Measurements from ENCODE around the gene GLT8D2.
"Not testable (repeated sequence)": the region's sequence is repeated elsewhere in the genome, so short reads cannot be mapped to it uniquely, and the experiment has no call there.

GLT8D2 gene

DNA sequence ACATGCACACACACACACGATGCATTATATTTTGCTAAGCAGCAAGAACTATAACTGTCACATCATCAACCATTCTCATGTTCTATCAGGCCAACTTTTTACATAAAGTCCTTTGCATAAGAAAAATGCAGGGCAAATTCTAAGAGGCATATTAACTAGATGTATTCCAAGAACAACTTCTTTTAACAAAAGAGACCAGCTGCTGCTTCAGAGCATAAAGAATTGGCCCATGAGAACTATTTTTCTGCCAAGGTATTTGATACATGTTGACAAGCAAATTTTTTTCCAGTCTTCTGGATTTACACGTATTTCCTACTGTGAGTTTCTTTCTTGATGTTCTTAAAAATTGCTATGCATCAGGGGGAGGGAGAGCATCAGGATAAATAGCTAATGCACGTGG lies 27.2 kb downstream of the GLT8D2 start:
- Histone ChIP-seq H3K4me1 (ENCODE audit: low read length) (no peaks in the 10 kb centered on the region), H3K4me2 (ENCODE audit: low read length) (no peak overlapping the region), H3K9me3 (ENCODE audit: insufficient read depth, low read length) (no peaks in the 10 kb centered on the region), H3K27ac (ENCODE audit: low read length) (no peak overlapping the region), H3K79me2 (ENCODE audit: low read length) (no peaks in the 10 kb centered on the region), H3K9ac (ENCODE audit: low read length) (no peak overlapping the region), H4K20me1 (ENCODE audit: insufficient read depth, low read length) (no peaks in the 10 kb centered on the region), H3K36me3 (replicated peaks; ENCODE audit: low read depth, low read length) (no peaks in the 10 kb centered on the region), H3K27me3 (ENCODE audit: low read depth, low read length) (0 out of 2 replicates have a peak, but pooled peaks cover 11% of the 10 kb centered on the region), H3K4me3 (ENCODE audit: low read length) (no peak overlapping the region), H2AFZ (ENCODE audit: low read depth, low read length) (no peak overlapping the region)
- TF ChIP-seq, protein P1, sequence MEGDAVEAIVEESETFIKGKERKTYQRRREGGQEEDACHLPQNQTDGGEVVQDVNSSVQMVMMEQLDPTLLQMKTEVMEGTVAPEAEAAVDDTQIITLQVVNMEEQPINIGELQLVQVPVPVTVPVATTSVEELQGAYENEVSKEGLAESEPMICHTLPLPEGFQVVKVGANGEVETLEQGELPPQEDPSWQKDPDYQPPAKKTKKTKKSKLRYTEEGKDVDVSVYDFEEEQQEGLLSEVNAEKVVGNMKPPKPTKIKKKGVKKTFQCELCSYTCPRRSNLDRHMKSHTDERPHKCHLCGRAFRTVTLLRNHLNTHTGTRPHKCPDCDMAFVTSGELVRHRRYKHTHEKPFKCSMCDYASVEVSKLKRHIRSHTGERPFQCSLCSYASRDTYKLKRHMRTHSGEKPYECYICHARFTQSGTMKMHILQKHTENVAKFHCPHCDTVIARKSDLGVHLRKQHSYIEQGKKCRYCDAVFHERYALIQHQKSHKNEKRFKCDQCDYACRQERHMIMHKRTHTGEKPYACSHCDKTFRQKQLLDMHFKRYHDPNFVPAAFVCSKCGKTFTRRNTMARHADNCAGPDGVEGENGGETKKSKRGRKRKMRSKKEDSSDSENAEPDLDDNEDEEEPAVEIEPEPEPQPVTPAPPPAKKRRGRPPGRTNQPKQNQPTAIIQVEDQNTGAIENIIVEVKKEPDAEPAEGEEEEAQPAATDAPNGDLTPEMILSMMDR (IDR thresholded peaks at IDR 0.05; ENCODE audit: low read depth, low read length): no peak
- no peak for TF ChIP-seq EZH2phosphoT487 (IDR thresholded peaks at IDR 0.05; ENCODE audit: low read depth)

DNA sequence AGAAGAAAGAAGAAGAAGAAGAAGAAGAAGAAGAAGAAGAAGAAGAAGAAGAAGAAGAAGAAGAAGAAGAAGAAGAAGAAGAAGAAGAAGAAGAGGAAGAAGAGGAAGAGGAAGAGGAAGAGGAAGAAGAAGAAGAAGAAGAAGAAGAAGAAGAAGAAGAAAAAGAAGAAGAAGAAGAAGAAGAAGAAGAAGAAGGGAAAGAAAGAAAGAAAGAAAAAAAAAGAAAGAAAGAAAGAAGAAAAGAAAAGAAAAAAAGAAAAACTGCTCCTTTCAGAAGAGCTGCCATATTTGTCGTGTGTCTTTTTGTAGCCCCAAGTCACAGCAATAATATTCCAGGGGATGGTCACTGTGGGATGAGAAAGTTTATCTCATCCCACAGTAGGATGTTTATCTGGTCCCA lies 28.1 kb downstream of the GLT8D2 start:
- not testable (repeated sequence) for H3K27ac ChIP-seq (ENCODE audit: low read length); H3K79me2 ChIP-seq (ENCODE audit: low read length); H3K9me3 ChIP-seq (ENCODE audit: insufficient read depth, low read length); H3K9ac ChIP-seq (ENCODE audit: low read length); H3K36me3 ChIP-seq (replicated peaks; ENCODE audit: low read depth, low read length); H4K20me1 ChIP-seq (ENCODE audit: insufficient read depth, low read length); H3K4me1 ChIP-seq (ENCODE audit: low read length); H3K27me3 ChIP-seq (ENCODE audit: low read depth, low read length); H2AFZ ChIP-seq (ENCODE audit: low read depth, low read length); H3K4me3 ChIP-seq (ENCODE audit: low read length); H3K4me2 ChIP-seq (ENCODE audit: low read length)

DNA sequence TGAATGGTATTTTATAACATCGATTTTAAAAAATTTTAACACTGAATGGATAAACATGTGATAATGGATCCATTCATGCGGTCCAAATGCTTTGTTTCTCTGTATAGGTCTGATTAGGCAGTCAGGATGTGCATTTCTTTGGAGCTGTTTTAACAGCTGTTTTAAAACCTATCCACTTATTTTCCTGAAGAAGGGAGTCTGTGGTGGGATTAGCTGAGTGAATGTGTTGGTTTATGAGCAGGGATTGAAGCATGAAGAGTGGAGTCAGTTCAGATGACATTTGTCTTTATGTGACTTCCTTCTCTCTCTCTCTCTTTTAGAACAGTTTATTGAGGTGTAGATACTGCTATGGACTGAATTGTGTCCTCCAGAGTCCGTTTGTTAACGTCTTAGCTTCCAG lies 37.7 kb downstream of the GLT8D2 start:
- Histone ChIP-seq H3K4me3 (ENCODE audit: low read length) (no peak overlapping the region), H3K27me3 (ENCODE audit: low read depth, low read length) (no peaks in the 10 kb centered on the region), H3K4me2 (ENCODE audit: low read length) (no peak overlapping the region), H3K79me2 (ENCODE audit: low read length) (no peaks in the 10 kb centered on the region), H3K9me3 (ENCODE audit: insufficient read depth, low read length) (no peaks in the 10 kb centered on the region), H3K36me3 (replicated peaks; ENCODE audit: low read depth, low read length) (no peaks in the 10 kb centered on the region), H2AFZ (ENCODE audit: low read depth, low read length) (no peak overlapping the region), H3K9ac (ENCODE audit: low read length) (no peak overlapping the region), H3K27ac (ENCODE audit: low read length) (no peak overlapping the region), H4K20me1 (ENCODE audit: insufficient read depth, low read length) (no peaks in the 10 kb centered on the region), H3K4me1 (ENCODE audit: low read length) (no peaks in the 10 kb centered on the region)
- TF ChIP-seq EZH2phosphoT487 (IDR thresholded peaks at IDR 0.05; ENCODE audit: low read depth): no peak
- TF ChIP-seq, protein P1 (IDR thresholded peaks at IDR 0.05; ENCODE audit: low read depth, low read length): no peak

DNA sequence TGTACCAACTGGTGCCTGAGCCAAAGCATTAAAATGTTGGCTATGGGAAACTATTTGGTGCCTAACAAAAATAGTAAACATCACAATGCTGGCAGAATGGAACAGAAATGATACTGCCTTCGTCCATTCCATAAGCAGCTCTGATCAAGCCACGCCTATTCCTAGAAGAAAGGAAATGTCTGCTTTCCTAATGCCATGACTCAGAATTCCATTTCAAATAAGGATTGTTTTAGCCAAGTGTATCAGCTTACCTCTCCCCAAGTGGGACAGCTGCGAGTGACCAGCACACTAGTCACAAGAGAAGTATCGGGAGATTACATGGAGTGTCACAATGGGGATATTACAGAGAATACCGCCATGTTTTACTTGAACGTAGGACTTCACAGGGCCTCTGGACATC lies 38.7 kb downstream of the GLT8D2 start:
- no peak overlapping the region for H2AFZ ChIP-seq (ENCODE audit: low read depth, low read length)

More for the DNA sequence above, 38.7 kb downstream of the GLT8D2 start:
- no peaks in the 10 kb centered on the region for H3K79me2 ChIP-seq (ENCODE audit: low read length)
- no peaks in the 10 kb centered on the region for H4K20me1 ChIP-seq (ENCODE audit: insufficient read depth, low read length)
- H3K36me3 ChIP-seq (replicated peaks; ENCODE audit: low read depth, low read length): no peaks in the 10 kb centered on the region
- no peaks in the 10 kb centered on the region for H3K4me1 ChIP-seq (ENCODE audit: low read length)
- no peaks in the 10 kb centered on the region for H3K9me3 ChIP-seq (ENCODE audit: insufficient read depth, low read length)
- H3K27ac ChIP-seq (ENCODE audit: low read length): no peak overlapping the region
- H3K4me2 ChIP-seq (ENCODE audit: low read length): no peak overlapping the region
- TF ChIP-seq EZH2phosphoT487 (IDR thresholded peaks at IDR 0.05; ENCODE audit: low read depth): no peak
- TF ChIP-seq, protein P1 (IDR thresholded peaks at IDR 0.05; ENCODE audit: low read depth, low read length): no peak
- no peak overlapping the region for H3K9ac ChIP-seq (ENCODE audit: low read length)
- no peaks in the 10 kb centered on the region for H3K27me3 ChIP-seq (ENCODE audit: low read depth, low read length)
- H3K4me3 ChIP-seq (ENCODE audit: low read length): no peak overlapping the region
